Tongue (tissue), 3 donors: ENCODE results near the gene LAMP2. TPM values are rescaled to one million over a fixed set of nuclear protein-coding genes. Genes with fewer than 3 reads are reported as not detected.

ENCODE experiments used
- DNase-seq: peaks from one replicate; pipeline ENCODE4 v3.0.0-alpha.2; 2015
- small RNA-seq: library from RNA; depleted of rRNA; stranded (forward); fragments of <200 nt; gene quantifications from one replicate; pipeline ENCODE3, GENCODE V24; 2014; ENCODE audit warnings: low replicate concordance
- total RNA-seq: library from RNA; depleted of rRNA; stranded (reverse); fragments of >200 nt; gene quantifications from one replicate; pipeline ENCODE4 v1.2.3, GENCODE V29; 2014

LAMP2 gene
- total RNA-seq, 1 donor from 2014 or later, result 149 TPM

- no peak for DNase-seq
Observed at GRCh38 chrX:120456973-120457372, 12.1 kb downstream of the LAMP2 start.

DNA sequence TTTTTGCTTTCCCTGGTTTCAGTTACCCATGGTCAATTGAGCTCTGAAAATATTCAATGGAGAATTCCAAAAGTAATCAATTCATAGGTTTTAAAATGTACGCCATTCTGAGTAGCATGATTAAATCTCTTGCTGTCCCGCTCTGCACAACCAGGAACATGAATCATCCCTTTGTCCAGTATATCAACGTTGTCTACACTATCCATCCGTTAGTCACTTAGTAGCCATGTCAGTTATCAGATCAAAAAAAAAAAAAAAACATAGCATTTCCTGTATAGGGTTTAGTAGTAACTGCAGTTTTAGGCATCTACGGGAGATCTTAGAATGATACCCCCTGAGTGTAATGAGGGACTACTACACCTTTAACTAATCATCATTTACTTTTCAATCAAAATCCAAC lies 15.1 kb downstream of the LAMP2 start:
- no peak for DNase-seq

DNA sequence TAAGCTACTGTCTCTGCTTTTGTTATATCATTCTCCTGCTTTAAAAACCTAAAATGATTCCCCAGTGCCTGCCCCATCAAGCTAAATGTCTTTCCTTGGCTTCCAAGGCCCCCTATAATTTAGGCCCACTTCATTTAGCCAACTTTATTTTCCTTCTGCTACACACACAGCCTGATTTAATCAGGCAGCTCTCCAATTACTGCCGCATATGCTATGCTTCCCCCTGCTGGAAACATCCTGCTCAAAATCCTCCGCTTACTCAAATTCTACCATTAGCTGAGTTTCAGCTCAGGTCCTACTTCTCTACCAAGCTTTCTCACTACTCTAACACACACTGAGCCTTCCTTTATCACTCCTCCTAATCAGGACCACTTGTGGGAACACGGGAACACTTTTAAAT lies 17.0 kb downstream of the LAMP2 start:
- DNase-seq, result peak; percentile 69

DNA sequence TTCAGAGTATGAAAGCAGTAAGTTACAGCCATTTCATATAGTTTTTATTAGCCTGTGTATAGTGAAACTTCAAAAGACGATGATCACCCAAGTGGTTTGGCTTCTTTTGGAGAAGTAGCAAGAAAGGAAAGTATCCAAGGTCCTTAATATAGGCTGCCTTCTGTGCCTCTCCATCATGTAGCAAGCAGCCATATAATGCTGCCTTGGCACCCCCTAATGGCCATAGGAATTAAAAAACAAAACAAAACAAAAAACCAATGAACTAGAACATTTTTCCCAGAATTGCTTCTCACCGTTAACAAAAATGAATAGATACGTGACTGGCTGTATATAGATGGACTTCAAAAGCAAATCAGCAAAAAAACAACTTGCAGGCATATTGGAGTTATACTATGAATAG lies 18.9 kb downstream of the LAMP2 start:
- peak; percentile 53 for DNase-seq

DNA sequence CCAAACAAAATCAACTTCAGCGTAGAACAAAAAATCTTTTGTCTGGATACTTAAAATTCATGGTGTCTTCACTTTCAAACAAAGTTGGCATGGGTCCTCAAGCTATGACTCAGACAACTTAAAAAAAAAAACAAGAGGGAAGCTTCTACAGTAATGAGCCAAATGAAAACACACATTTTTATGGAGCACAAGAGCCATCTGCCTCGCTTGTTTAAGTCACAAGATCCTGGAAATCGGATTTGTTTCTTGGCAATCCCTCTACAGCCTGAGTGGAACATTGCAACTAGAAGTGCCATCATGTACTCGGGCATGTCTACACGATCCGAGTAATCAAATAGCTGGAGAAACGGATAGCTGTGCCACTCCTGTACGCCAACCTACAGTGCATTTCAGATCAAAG lies 22.6 kb downstream of the LAMP2 start:
- DNase-seq, result peak; percentile 48

DNA sequence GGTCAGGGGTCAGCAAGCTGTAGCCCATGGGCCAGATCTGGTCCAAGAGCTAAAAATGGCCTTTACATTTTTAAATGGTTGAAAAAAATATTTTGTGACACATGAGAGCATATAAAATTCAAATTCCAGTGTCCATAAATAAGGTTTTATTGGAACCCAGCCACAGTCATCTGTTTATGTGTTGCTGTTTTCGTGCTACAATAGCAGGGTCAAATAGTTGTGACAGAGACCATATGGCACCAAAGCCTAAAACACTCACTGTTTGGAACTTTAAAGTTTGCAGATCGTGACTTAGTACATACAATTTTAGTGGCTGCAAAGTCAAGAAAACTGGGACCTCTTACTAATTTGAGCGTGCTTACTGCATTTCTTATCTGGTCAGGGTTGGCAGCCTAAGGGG lies 29.2 kb downstream of the LAMP2 start:
- DNase-seq, result no peak

DNA sequence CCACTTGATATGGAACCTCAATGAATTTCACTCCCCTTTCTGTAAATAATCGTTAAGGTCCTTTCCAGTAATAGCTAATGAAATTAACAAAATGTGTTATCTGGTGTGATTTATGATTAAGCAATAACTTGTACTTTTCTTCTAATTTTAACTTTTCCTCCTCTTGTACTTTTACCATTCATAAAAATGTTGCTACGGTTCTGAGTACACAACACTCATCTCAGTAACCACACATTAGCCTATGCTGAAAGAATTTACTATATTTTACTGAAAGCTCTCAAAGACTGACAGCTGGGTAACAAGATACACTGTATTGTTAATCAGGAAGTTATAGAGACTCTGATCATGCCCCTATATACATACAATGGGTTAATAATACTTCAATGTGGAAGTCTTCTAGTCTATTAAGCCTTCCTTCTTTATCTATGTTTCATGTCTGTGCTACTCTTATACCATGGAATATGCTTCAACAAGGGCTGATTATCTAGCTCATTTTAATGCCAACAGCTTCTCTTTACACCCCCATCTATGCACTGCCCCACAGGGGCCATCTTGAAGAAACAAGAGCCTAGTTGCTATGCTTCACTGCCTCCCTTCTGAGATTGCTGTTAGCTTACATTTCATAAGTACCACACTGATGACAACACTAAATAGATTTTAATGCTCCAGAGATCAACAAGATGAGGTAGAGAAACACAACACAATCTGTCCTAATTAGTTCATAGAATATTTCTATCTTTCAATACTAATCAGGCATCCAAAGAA lies 39.1 kb downstream of the LAMP2 start:
- no peak for DNase-seq

GRCh38 chrX:120428309-120428708 lies 40.8 kb downstream of the LAMP2 start:
- DNase-seq, result no peak

GRCh38 chrX:120426599-120426998 lies 42.5 kb downstream of the LAMP2 start:
- no peak for DNase-seq

DNA sequence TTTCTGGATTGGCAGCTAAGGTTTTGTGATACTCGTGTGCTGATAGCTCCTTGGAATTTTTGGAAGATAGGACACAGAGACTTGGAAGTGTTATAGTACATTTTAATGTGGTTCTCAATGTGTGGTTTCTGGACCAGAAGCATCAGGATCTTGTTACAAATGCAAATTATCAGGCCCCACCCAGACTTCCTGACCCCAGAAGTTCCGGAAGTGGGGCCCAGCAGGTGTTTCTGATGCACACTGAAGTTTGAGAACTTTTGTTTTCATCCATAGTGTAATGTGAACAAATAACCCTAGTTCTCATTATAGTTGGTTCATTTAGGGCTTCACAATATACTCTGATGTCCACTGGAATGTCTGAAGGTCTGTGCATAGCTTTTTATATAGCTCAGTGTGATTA lies 49.6 kb downstream of the LAMP2 start:
- DNase-seq, result no peak

- no peak for DNase-seq
Observed at GRCh38 chrX:120408168-120408567, 60.9 kb downstream of the LAMP2 start.

DNA sequence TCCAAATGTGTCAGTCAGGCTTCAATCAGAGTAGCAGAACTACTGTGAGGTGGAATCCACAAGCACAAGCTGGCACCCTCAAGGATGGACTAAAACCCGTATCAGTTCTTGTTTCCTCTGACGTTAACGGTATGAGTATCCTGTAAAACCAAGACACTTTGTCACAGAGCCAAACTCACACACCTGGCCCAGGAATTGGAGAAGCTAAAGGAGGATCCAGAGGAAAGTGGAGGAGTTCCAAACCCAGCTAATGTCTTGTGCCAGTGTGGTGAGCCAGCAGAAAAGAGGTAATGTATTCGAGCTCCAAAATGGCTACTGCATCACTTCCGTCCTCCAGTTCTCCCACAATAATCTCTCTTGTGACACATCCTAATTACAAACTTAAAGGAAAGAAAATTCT lies 62.5 kb downstream of the LAMP2 start:
- no peak for DNase-seq

DNA sequence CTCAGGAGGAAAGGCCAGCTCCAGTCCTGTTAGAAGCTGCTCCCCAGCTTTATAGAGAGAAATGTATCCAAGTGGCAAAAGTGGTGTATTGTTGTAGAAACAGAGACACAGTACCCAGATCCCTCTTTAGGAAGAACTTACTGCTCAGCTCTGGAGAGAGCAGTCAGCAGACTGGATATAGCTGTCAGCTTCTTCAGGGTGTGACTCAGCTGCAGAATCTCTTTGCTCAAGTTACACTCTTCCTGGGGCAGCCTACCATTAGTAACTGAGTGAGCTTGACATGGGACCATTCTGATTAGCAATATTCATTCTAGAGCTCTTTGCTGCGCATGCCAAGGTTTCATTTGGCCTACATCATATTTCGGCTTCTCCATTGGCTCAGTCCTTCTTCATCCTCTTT lies 66.7 kb downstream of the LAMP2 start:
- DNase-seq, result no peak

GRCh38 chrX:120401301-120401700 lies 67.8 kb downstream of the LAMP2 start:
- no peak for DNase-seq

DNA sequence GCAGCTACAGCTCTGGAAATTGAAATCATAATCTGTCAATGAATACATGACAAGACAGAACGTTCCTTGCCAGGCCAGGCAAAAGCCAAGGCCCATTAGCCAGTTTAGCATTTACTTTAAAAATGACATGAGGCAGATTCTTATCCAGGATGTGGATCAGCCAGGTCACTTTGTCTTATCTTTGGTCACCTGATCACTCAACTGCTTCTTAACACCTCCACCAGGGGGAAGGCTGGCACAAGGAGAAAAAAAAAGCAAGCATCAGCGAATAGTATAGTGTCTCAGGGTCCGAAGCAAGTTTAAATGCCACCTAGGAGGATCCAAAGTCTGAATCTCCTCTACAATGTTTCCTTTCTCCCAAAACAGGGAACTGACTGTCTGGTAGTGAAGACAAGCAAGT lies 88.4 kb downstream of the LAMP2 start:
- no peak for DNase-seq

DNA sequence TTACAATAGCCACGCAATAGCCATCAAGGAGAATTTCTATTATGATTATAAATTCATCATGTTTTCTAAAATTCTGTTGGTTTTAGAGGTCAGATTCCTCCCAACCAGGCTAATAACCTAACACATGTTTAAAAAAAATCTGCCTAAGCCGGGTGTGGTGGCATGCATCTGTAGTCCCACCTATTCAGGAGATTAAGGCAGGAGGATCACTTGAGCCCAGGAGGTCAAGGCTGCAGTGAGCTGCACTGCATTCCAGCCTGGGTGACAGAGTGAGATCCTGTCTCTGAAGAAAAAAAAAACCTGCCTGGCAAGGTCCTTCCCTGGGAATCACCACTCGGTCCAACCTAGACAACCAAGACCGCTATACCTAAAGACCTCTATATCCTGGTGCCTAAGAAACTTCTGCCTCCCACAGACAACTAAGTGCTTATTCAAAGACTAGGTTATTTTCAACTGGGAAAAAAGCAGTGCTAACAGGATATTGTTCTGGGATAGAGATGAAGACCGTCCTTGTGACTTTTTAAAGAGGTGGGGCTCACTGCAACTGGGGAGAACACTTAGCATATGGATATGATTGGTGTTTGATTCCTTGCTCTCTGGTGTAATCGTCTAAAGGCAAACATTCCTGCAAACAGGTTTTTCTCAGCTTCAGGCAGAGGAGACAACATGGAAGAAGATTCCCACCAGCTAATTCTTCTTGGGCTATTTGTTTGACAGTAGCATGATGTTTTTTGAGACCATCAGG lies 89.0 kb downstream of the LAMP2 start:
- DNase-seq, result no peak

- no peak for DNase-seq
Observed at GRCh38 chrX:120378570-120378969, 90.5 kb downstream of the LAMP2 start.

Small RNA genes within 50 kb of the gene (small RNA-seq; reads per million reads assigned to genes)
- gene RNU7-37P, result not detected

Other genes starting within 250 kb of the LAMP2 start
- gene ZBTB33, start 218.5 kb downstream of the LAMP2 start, total RNA-seq, result 25.2 TPM
- 6.7 TPM for gene TMEM255A, start 157.8 kb downstream of the LAMP2 start, total RNA-seq
- 367 TPM for gene ATP1B4, start 107.2 kb downstream of the LAMP2 start, total RNA-seq
- 37.2 TPM for gene CUL4B, start 91.7 kb upstream of the LAMP2 start, total RNA-seq
- 28.0 TPM for gene MCTS1, start 134.8 kb upstream of the LAMP2 start, total RNA-seq
- gene C1GALT1C1, start 160.8 kb upstream of the LAMP2 start, total RNA-seq, result 28.1 TPM